ENCODE results near the gene COQ10A. TPM values are rescaled to one million over a fixed set of nuclear protein-coding genes. Genes with fewer than 3 reads are reported as not detected.

The COQ10A gene
- total and polyA plus RNA-seq, 9 of the 15 experiments (the other 6 are each of a cell fraction or from before 2014, with no cell fraction given), result 3.1 to 26.4 (median 12.7) TPM

DNA sequence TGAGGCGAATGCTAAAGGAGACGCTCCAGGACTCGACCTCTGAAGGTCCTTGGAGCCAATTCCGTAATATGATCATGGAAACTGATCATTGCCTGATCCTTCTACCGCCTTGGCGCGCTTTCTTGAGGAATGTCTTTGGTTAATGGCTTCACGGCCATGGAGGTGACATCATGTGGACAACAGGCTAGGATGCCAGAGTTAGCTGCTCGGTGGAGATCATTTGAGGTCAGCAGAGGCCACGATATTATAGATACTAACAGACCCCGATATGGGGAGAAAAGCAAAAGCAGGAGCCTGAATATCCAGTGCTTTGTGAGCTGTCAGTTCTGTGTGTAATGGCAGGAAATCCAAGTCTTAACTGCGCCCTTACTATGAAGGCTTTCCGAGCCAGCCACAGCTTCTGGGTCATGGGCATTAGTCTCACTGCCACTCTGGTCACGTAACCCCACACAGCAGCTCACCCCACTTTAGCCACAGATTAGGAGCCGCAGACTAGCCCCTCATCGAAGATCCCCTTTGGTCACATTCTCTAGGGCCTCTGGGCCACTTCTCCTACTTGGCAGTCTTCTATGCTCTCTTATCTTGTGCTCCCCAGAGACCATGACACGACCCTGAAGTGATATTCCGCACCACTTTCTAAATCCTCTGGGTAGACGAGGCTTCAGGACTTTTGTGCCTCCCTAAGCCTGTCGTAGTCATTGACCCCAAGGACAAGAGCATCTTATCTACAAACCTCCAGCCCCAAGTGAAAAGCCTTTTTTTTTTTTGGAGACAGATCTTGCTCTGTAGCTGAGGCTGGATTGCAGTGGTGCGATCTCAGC is 34.1 kb downstream of the COQ10A start (continued):
- TF ChIP-seq ZNF77 (CRISPR knock-in tag; IDR thresholded peaks at IDR 0.05) (no peak), SMAD1 (IDR thresholded peaks at IDR 0.05; ENCODE audit: low read depth, low read length, partially characterized antibody) (no peak), SRSF9 (IDR thresholded peaks at IDR 0.05; ENCODE audit: borderline replicate concordance, low read depth, low read length) (no peak), TARDBP (IDR thresholded peaks at IDR 0.05) (no peak), TCF3 (CRISPR knock-in tag; IDR thresholded peaks at IDR 0.05) (peak; percentile 90), HSF4 (CRISPR knock-in tag; IDR thresholded peaks at IDR 0.05; ENCODE audit: borderline replicate concordance) (no peak), HMGN3 (IDR thresholded peaks at IDR 0.05; ENCODE audit: borderline replicate concordance, extremely low read depth, insufficient read length, low read depth, low read length) (no peak), ZNF75A (CRISPR knock-in tag; IDR thresholded peaks at IDR 0.05) (no peak), E2F4 (CRISPR knock-in tag; IDR thresholded peaks at IDR 0.05; ENCODE audit: low read depth) (no peak), SAFB (IDR thresholded peaks at IDR 0.05; ENCODE audit: borderline replicate concordance, low read depth, low read length) (no peak), ZNF740 (CRISPR knock-in tag; IDR thresholded peaks at IDR 0.05) (no peak), ZNF740 (tag; IDR thresholded peaks at IDR 0.05) (peak in 1 of 2 experiments; percentile 61; a peak in 1 of 4 replicates), KHSRP (IDR thresholded peaks at IDR 0.05) (no peak)
- TF ChIP-seq, protein P1, sequence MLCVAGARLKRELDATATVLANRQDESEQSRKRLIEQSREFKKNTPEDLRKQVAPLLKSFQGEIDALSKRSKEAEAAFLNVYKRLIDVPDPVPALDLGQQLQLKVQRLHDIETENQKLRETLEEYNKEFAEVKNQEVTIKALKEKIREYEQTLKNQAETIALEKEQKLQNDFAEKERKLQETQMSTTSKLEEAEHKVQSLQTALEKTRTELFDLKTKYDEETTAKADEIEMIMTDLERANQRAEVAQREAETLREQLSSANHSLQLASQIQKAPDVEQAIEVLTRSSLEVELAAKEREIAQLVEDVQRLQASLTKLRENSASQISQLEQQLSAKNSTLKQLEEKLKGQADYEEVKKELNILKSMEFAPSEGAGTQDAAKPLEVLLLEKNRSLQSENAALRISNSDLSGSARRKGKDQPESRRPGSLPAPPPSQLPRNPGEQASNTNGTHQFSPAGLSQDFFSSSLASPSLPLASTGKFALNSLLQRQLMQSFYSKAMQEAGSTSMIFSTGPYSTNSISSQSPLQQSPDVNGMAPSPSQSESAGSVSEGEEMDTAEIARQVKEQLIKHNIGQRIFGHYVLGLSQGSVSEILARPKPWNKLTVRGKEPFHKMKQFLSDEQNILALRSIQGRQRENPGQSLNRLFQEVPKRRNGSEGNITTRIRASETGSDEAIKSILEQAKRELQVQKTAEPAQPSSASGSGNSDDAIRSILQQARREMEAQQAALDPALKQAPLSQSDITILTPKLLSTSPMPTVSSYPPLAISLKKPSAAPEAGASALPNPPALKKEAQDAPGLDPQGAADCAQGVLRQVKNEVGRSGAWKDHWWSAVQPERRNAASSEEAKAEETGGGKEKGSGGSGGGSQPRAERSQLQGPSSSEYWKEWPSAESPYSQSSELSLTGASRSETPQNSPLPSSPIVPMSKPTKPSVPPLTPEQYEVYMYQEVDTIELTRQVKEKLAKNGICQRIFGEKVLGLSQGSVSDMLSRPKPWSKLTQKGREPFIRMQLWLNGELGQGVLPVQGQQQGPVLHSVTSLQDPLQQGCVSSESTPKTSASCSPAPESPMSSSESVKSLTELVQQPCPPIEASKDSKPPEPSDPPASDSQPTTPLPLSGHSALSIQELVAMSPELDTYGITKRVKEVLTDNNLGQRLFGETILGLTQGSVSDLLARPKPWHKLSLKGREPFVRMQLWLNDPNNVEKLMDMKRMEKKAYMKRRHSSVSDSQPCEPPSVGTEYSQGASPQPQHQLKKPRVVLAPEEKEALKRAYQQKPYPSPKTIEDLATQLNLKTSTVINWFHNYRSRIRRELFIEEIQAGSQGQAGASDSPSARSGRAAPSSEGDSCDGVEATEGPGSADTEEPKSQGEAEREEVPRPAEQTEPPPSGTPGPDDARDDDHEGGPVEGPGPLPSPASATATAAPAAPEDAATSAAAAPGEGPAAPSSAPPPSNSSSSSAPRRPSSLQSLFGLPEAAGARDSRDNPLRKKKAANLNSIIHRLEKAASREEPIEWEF (CRISPR knock-in tag; IDR thresholded peaks at IDR 0.05), result peak; percentile 70; the same call in 1 of the 2 replicates
- TF ChIP-seq, protein P2, sequence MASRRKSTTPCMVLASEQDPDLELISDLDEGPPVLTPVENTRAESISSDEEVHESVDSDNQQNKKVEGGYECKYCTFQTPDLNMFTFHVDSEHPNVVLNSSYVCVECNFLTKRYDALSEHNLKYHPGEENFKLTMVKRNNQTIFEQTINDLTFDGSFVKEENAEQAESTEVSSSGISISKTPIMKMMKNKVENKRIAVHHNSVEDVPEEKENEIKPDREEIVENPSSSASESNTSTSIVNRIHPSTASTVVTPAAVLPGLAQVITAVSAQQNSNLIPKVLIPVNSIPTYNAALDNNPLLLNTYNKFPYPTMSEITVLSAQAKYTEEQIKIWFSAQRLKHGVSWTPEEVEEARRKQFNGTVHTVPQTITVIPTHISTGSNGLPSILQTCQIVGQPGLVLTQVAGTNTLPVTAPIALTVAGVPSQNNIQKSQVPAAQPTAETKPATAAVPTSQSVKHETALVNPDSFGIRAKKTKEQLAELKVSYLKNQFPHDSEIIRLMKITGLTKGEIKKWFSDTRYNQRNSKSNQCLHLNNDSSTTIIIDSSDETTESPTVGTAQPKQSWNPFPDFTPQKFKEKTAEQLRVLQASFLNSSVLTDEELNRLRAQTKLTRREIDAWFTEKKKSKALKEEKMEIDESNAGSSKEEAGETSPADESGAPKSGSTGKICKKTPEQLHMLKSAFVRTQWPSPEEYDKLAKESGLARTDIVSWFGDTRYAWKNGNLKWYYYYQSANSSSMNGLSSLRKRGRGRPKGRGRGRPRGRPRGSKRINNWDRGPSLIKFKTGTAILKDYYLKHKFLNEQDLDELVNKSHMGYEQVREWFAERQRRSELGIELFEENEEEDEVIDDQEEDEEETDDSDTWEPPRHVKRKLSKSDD (conservative IDR thresholded peaks at IDR 0.05; ENCODE audit: low read length), result peak; percentile 36; the same call in 1 of the 2 replicates
- TF ChIP-seq, protein P3, sequence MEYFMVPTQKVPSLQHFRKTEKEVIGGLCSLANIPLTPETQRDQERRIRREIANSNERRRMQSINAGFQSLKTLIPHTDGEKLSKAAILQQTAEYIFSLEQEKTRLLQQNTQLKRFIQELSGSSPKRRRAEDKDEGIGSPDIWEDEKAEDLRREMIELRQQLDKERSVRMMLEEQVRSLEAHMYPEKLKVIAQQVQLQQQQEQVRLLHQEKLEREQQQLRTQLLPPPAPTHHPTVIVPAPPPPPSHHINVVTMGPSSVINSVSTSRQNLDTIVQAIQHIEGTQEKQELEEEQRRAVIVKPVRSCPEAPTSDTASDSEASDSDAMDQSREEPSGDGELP (CRISPR knock-in tag; IDR thresholded peaks at IDR 0.05; ENCODE audit: borderline replicate concordance), result no peak

Measured in K562 (cell line).